COLO668 (cell line): ENCODE measurements around the gene LRRC3C.
A peak's percentile ranks its signal among the peaks of the same experiment; 100 is the strongest.
"Not testable (repeated sequence)": the region's sequence is repeated elsewhere in the genome, so short reads cannot be mapped to it uniquely, and the experiment has no call there.

ENCODE experiments used
- DNase-seq: peaks from one replicate; lab custom pipeline; 2025; ENCODE audit not compliant: unreplicated experiment; lab: John Stamatoyannopoulos, UW

Gene LRRC3C

GRCh38 chr17:39946551-39947330, 19.2 kb downstream of the LRRC3C start:
- DNase-seq, result no peak

GRCh38 chr17:39948489-39948828, 20.9 kb downstream of the LRRC3C start:
- not testable (repeated sequence) for DNase-seq

GRCh38 chr17:39949028-39949427, 21.5 kb downstream of the LRRC3C start:
- no peak for DNase-seq

GRCh38 chr17:39950871-39951348, 23.4 kb downstream of the LRRC3C start:
- no peak for DNase-seq

- DNase-seq, result no peak
These were observed 24.6 kb downstream of the LRRC3C start for GRCh38 chr17:39951924-39952679.

- DNase-seq, result peak; percentile 89
These were observed 25.3 kb downstream of the LRRC3C start for GRCh38 chr17:39952680-39953470.

GRCh38 chr17:39953471-39953888, 25.9 kb downstream of the LRRC3C start:
- no peak for DNase-seq

GRCh38 chr17:39954876-39955275, 27.3 kb downstream of the LRRC3C start:
- DNase-seq, result no peak

GRCh38 chr17:39955726-39956225, 28.2 kb downstream of the LRRC3C start:
- no peak for DNase-seq

- no peak for DNase-seq
These were observed 33.1 kb downstream of the LRRC3C start for GRCh38 chr17:39960524-39961041.

- DNase-seq, result peak; percentile 64
These were observed 35.2 kb downstream of the LRRC3C start, which contains the start of gene GSDMA for GRCh38 chr17:39962642-39963220. TSS of gene GSDMA (plus strand) at chr17:39963004. CDS start at chr17:39965688, 2,684 bp downstream.

GRCh38 chr17:39963829-39964228, 36.3 kb downstream of the LRRC3C start:
- DNase-seq, result peak; percentile 44

- no peak for DNase-seq
These were observed 37.6 kb downstream of the LRRC3C start for GRCh38 chr17:39965017-39965699.

- DNase-seq, result peak; percentile 2
These were observed 39.2 kb downstream of the LRRC3C start for GRCh38 chr17:39966771-39967170.

GRCh38 chr17:39968761-39969160, 41.2 kb downstream of the LRRC3C start:
- DNase-seq, result no peak

GRCh38 chr17:39969375-39969774, 41.8 kb downstream of the LRRC3C start:
- no peak for DNase-seq

- DNase-seq, result no peak
These were observed 42.7 kb downstream of the LRRC3C start for GRCh38 chr17:39970157-39970692.

GRCh38 chr17:39971076-39971603, 43.6 kb downstream of the LRRC3C start:
- no peak for DNase-seq

- no peak for DNase-seq
These were observed 44.7 kb downstream of the LRRC3C start for GRCh38 chr17:39972271-39972670.
